NCI-H748 treated with DMSO at 0.1 percent for 48 hours (cell line): ENCODE data around the gene CNTN4.
"Not testable (repeated sequence)": the region's sequence is repeated elsewhere in the genome, so short reads cannot be mapped to it uniquely, and the experiment has no call there.

Source experiments
- DNase-seq: peaks from one replicate; lab custom pipeline; 2025; lab: John Stamatoyannopoulos, UW

The CNTN4 gene

GRCh38 chr3:2978977-2979732 is 880.5 kb downstream of the CNTN4 start:
- no peak for DNase-seq

GRCh38 chr3:2984005-2984830 is 885.6 kb downstream of the CNTN4 start:
- DNase-seq: no peak

GRCh38 chr3:2984831-2985220 is 886.2 kb downstream of the CNTN4 start:
- DNase-seq: no peak

GRCh38 chr3:2985479-2985878 is 886.8 kb downstream of the CNTN4 start:
- no peak for DNase-seq

GRCh38 chr3:2992534-2992933 is 893.9 kb downstream of the CNTN4 start:
- DNase-seq: peak; percentile 13

- not testable (repeated sequence) for DNase-seq
Observed at GRCh38 chr3:2993130-2993529, 894.5 kb downstream of the CNTN4 start.

- DNase-seq: no peak
Observed at GRCh38 chr3:2993736-2994135, 895.1 kb downstream of the CNTN4 start.

GRCh38 chr3:2995195-2995594 is 896.5 kb downstream of the CNTN4 start:
- DNase-seq: no peak

GRCh38 chr3:3005146-3005744 is 906.6 kb downstream of the CNTN4 start:
- no peak for DNase-seq

- peak; percentile 0 for DNase-seq
Observed at GRCh38 chr3:3013317-3014052, 914.8 kb downstream of the CNTN4 start.

GRCh38 chr3:3015185-3016089 is 916.8 kb downstream of the CNTN4 start:
- DNase-seq: peak; percentile 51

GRCh38 chr3:3016226-3016625 is 917.6 kb downstream of the CNTN4 start:
- no peak for DNase-seq

GRCh38 chr3:3020209-3020608 is 921.5 kb downstream of the CNTN4 start:
- no peak for DNase-seq

- DNase-seq: peak; percentile 14
Observed at GRCh38 chr3:3023111-3023745, 924.6 kb downstream of the CNTN4 start.

- DNase-seq: no peak
Observed at GRCh38 chr3:3027976-3028567, 929.4 kb downstream of the CNTN4 start.

GRCh38 chr3:3031326-3031725 is 932.7 kb downstream of the CNTN4 start:
- DNase-seq: no peak

GRCh38 chr3:3037156-3037555 is 938.5 kb downstream of the CNTN4 start:
- no peak for DNase-seq

- no peak for DNase-seq
Observed at GRCh38 chr3:3038201-3038991, 939.7 kb downstream of the CNTN4 start.

GRCh38 chr3:3053974-3054373 is 955.3 kb downstream of the CNTN4 start:
- no peak for DNase-seq
